GM10248 (cell line): ENCODE results near the gene GADD45A.

ENCODE experiments used
- CTCF ChIA-PET: fragments of 300-600 bp; sonication (Branson Sonifier 250); formaldehyde crosslinking; extraction: SDS; loops from one replicate; lab custom pipeline; 2021; ENCODE audit warnings: antibody characterized with exemption; lab: Yijun Ruan, JAX
- POLR2A ChIA-PET: fragments of 350-650 bp; sonication (Branson Sonifier 250); formaldehyde crosslinking; extraction: SDS; loops from one replicate; lab custom pipeline; 2020; ENCODE audit warnings: antibody characterized with exemption; lab: Yijun Ruan, JAX
- DNase-seq: peaks from one replicate; pipeline ENCODE4 v3.0.0; 2012; ENCODE audit errors: extremely low spot score
- CTCF ChIP-seq: IDR thresholded peaks from 2 replicates; pipeline ENCODE4 v1.5.1; 2012; ENCODE audit warnings: mild to moderate bottlenecking, low read depth; ENCODE audit errors: extremely low read depth, missing control alignments, control extremely low read depth

Gene GADD45A

GRCh38 chr1:67710417-67710816 is 25.4 kb downstream of the GADD45A start:
- no peak for TF ChIP-seq CTCF
- no peak for DNase-seq
- ChIA-PET POLR2A (no interaction called here), CTCF (interaction anchor here (1.1 kb wide), 1 partner anchor 36 kb away, joined by 3 read pairs; no protein-coding TSS in a partner anchor)

GRCh38 chr1:67711158-67711854 is 26.3 kb downstream of the GADD45A start:
- ChIA-PET CTCF (interaction anchor here (0.8 to 2.1 kb wide), 10 partner anchors 8 to 149 kb away, joined by 3 to 6 read pairs (median 4); no protein-coding TSS in a partner anchor), POLR2A (no interaction called here)
- TF ChIP-seq CTCF = no peak
- DNase-seq = no peak

GRCh38 chr1:67711855-67712212 is 26.8 kb downstream of the GADD45A start:
- no peak for TF ChIP-seq CTCF
- no peak for DNase-seq
- ChIA-PET POLR2A (interaction anchor here (1.7 kb wide), 1 partner anchor 27 kb away, joined by 5 read pairs; the partner anchor contains the start of gene GADD45A), CTCF (interaction anchor here (0.8 to 2.1 kb wide), 10 partner anchors 8 to 150 kb away, joined by 3 to 6 read pairs (median 4); no protein-coding TSS in a partner anchor)

- no peak for TF ChIP-seq CTCF
- ChIA-PET POLR2A (interaction anchor here (1.7 kb wide), 1 partner anchor 28 kb away, joined by 5 read pairs; the partner anchor contains the start of gene GADD45A), CTCF (interaction anchor here (1.4 to 2.1 kb wide), 2 partner anchors 10 to 13 kb away, joined by 3 to 6 read pairs; no protein-coding TSS in a partner anchor)
- no peak for DNase-seq
These were observed 28.3 kb downstream of the GADD45A start for GRCh38 chr1:67713057-67713846.

- DNase-seq = no peak
- ChIA-PET CTCF (interaction anchor here (1.1 to 1.8 kb wide), 6 partner anchors 12 to 50 kb away, joined by 4 to 5 read pairs (median 4); no protein-coding TSS in a partner anchor), POLR2A (no interaction called here)
- no peak for TF ChIP-seq CTCF
These were observed 30.8 kb downstream of the GADD45A start for GRCh38 chr1:67715819-67716218.

GRCh38 chr1:67716800-67717199 is 31.8 kb downstream of the GADD45A start:
- ChIA-PET CTCF (no interaction called here), POLR2A (no interaction called here)
- DNase-seq = no peak
- TF ChIP-seq CTCF = no peak
